Upper lobe of right lung (tissue), 1 donor: ENCODE measurements around the gene EFCAB3. TPM values are rescaled to one million over a fixed set of nuclear protein-coding genes. Genes with fewer than 3 reads are reported as not detected.

ENCODE experiments used
- ATAC-seq: fragments of 200-7000 bp; cut with Tn5 transposase; one replicate; pipeline ENCODE4 v1.9.1; 2020; ENCODE audit warnings: mild to moderate bottlenecking, moderate library complexity
- DNase-seq: peaks from one replicate; pipeline ENCODE4 v3.0.0-alpha.2; 2020
- H3K27ac ChIP-seq: fragments of 200-600 bp; one replicate; pipeline ENCODE4 v1.8.0; 2022
- H3K27me3 ChIP-seq: fragments of 200-600 bp; one replicate; pipeline ENCODE4 v1.8.0; 2022; ENCODE audit warnings: mild to moderate bottlenecking
- H3K36me3 ChIP-seq: fragments of 200-600 bp; one replicate; pipeline ENCODE4 v1.8.0; 2022
- H3K4me1 ChIP-seq: fragments of 200-600 bp; one replicate; pipeline ENCODE4 v1.8.0; 2022
- H3K4me3 ChIP-seq: fragments of 200-600 bp; one replicate; pipeline ENCODE4 v1.8.0; 2022; ENCODE audit warnings: mild to moderate bottlenecking
- H3K9me3 ChIP-seq: fragments of 200-600 bp; one replicate; pipeline ENCODE4 v1.8.0; 2022
- intact Hi-C: fragments of 100-400 bp; cut with DNase I; formaldehyde crosslinking; loops from one replicate; pipeline ENCODE4 v1.11.0; 2022
- long read RNA-seq: library from polyadenylated mRNA; unstranded; transcript quantifications from one replicate; pipeline ENCODE4 v2.0.0, GENCODE V29; 2021
- total RNA-seq: library from RNA; stranded (reverse); fragmentation: NEBNext Ultra II Directional; extraction: Animal tissue kit (Norgen Biotek cat#: 25700); gene quantifications from one replicate; pipeline ENCODE4 v1.2.1, GENCODE V29; 2021
- TF ChIP-seq, protein P1 (sequence below): fragments of 200-600 bp; IDR thresholded peaks from one replicate; pipeline ENCODE4 v1.8.0; 2022; ENCODE audit warnings: antibody characterized with exemption
- donor health status: DM: no; HTN: yes; CAD: no; lungs with severe emphysema.

Gene EFCAB3
- total RNA-seq, result not detected
- long read RNA-seq, result 0 reads

DNA sequence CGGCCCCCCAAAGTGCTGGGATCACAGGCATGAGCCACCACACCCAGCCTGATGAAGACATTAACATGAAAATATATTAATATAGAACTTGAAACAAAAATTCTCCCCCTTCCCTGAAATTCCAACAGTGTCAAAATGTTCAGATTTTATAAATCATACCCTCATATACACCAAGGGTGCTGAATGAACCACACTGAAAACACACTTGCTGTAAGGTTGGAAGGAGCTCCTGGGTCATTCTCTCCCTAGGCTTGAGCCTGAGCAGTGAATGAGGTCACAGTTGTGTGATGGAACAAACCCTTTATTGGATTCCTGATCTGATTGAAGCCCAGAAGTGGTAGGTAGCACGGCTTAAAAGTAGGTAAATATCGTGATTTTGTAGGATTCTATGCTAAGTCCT, at the start of gene EFCAB3:
Gene EFCAB3 (plus strand): TSS at position 301 of the 400 bp plus-strand sequence. CDS start 2,427 bp downstream, outside the sequence.
- ATAC-seq (no peak), DNase-seq (no peak)
- H3K4me3 ChIP-seq, result no peak within 1 kb of the TSS
- no peaks in the 10 kb centered on the region for H3K9me3 ChIP-seq
- TF ChIP-seq, protein P1, sequence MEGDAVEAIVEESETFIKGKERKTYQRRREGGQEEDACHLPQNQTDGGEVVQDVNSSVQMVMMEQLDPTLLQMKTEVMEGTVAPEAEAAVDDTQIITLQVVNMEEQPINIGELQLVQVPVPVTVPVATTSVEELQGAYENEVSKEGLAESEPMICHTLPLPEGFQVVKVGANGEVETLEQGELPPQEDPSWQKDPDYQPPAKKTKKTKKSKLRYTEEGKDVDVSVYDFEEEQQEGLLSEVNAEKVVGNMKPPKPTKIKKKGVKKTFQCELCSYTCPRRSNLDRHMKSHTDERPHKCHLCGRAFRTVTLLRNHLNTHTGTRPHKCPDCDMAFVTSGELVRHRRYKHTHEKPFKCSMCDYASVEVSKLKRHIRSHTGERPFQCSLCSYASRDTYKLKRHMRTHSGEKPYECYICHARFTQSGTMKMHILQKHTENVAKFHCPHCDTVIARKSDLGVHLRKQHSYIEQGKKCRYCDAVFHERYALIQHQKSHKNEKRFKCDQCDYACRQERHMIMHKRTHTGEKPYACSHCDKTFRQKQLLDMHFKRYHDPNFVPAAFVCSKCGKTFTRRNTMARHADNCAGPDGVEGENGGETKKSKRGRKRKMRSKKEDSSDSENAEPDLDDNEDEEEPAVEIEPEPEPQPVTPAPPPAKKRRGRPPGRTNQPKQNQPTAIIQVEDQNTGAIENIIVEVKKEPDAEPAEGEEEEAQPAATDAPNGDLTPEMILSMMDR, result no peak
- intact Hi-C loops, result no loop called here
- no peaks in the 10 kb centered on the region for H3K4me1 ChIP-seq
- no peak within 1 kb of the TSS for H3K27ac ChIP-seq
- peaks cover 10% of the 10 kb centered on the region for H3K27me3 ChIP-seq
- no peaks in the 10 kb centered on the region for H3K36me3 ChIP-seq

DNA sequence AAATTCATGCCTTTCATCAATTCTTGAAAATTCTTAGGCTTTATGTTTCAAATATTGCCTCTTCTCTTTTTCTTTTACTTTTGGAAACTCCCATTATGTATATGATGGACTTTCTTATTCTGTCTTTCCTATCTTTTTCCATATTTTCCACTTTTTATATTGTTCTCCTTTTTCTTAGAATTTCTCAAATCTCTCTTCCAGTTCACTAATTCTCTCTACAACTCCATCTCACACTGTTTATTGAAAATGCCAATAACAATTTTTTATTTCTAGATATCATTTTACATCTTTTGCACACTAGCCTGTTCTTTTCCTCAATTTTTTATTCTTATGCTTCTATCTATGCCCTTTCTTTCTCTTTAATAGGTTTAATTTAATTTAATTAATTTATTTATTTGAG, 43.8 kb upstream of the EFCAB3 start:
- no peak overlapping the region for H3K27ac ChIP-seq
- TF ChIP-seq, protein P1, result no peak
- H3K4me3 ChIP-seq, result no peak overlapping the region
- no peaks in the 10 kb centered on the region for H3K4me1 ChIP-seq
- no peak for DNase-seq
- no peaks in the 10 kb centered on the region for H3K36me3 ChIP-seq
- no peaks in the 10 kb centered on the region for H3K27me3 ChIP-seq
- intact Hi-C loops, result no loop called here
- H3K9me3 ChIP-seq, result peaks cover 15% of the 10 kb centered on the region
- ATAC-seq, result no peak

DNA sequence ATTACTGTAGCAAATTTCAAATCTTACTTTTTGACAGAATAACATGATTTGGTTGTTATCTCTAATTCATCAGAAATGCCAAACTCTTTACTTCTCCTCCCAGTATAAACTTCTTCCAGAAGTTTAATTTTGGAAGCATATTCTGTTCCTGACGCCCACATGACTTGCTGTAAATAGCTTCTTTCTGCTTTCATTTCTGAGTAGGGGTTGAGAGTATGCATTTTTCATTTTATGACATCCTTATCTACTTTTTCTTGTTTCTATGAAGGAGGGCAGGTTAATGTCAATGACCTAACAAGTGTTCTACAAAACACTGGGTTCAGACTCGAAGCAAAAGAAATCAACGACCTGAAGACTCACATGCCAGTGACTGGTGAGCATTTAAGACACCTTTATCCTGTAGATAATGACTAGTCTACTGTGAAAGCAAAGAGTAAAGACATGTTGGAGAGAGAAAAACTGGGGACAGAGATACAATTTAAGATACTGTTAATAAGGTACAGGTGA, 36.5 kb upstream of the EFCAB3 start:
- no peaks in the 10 kb centered on the region for H3K27me3 ChIP-seq
- ATAC-seq, result no peak
- H3K4me3 ChIP-seq, result no peak overlapping the region
- DNase-seq, result no peak
- no peaks in the 10 kb centered on the region for H3K4me1 ChIP-seq
- no peaks in the 10 kb centered on the region for H3K9me3 ChIP-seq
- H3K27ac ChIP-seq, result no peak overlapping the region
- intact Hi-C loops, result no loop called here
- H3K36me3 ChIP-seq, result no peaks in the 10 kb centered on the region
- TF ChIP-seq, protein P1, result no peak

DNA sequence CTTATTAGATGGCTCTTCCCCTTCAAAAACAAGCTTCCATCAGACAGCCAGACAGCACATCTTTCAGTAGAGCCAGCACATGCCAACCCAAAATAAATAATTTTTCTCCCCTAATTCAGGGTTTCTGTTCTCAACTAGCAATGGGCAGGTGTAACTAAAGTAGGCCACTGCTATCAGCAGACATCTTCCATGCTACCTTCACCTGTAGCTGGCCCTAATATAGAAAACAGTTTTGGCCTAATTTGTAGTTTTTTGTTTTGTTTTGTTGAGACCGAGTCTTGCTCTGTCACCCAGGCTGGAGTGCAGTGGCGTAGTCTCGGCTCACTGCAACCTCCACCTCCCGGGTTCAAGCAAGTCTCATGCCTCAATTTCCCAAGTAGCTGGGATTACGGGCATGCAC, 29.2 kb upstream of the EFCAB3 start:
- intact Hi-C loops, result no loop called here
- TF ChIP-seq, protein P1, result no peak
- no peak overlapping the region for H3K4me3 ChIP-seq

DNA sequence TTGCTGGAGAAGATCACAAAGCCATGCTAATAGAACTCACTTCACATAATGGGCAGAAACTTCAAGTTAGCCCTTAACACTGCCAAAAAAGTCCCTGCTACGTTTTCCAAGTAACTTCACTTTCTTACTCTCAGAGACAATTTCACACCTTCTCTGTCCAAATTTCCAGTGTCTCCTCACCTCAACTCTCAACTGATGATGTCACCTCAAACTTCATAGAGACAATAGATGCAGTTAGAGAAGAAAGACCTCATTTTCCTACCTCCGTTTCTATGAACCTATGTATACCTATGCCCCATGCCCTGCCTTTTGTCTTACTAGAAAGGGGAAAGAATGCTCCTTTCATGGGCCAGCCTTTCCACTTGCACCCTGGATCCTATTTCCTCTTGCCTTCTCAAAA, 14.2 kb upstream of the EFCAB3 start:
- no peaks in the 10 kb centered on the region for H3K4me1 ChIP-seq
- intact Hi-C loops, result no loop called here
- H3K9me3 ChIP-seq, result no peaks in the 10 kb centered on the region
- no peak overlapping the region for H3K4me3 ChIP-seq
- DNase-seq (no peak), ATAC-seq (no peak)
- H3K27me3 ChIP-seq, result peaks cover 5% of the 10 kb centered on the region
- no peaks in the 10 kb centered on the region for H3K36me3 ChIP-seq
- no peak overlapping the region for H3K27ac ChIP-seq
- TF ChIP-seq, protein P1, result no peak

More for the DNA sequence above, 29.2 kb upstream of the EFCAB3 start:
- Histone ChIP-seq H3K9me3 (no peaks in the 10 kb centered on the region), H3K4me1 (no peaks in the 10 kb centered on the region), H3K36me3 (no peaks in the 10 kb centered on the region), H3K27me3 (no peaks in the 10 kb centered on the region), H3K27ac (no peak overlapping the region)
- ATAC-seq (no peak), DNase-seq (no peak)

DNA sequence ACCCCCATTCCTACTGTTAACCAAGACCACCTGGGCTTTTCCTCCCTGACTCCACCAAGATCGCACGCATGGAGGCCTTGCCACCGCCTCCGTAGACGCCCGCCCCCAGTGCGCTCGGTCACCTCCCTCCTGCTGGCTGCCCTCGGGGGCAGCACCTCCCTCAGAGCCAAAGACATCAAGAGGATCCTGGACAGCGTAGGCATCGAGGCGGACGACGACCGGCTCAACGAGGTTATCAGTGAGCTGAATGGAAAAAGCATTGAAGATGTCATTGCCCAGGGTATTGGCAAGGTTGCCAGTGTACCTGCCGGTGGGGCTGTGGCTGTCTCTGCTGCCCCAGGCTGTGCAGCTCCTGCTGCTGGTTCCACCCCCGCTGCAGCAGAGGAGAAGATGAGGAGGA, 1.2 kb downstream of the EFCAB3 start:
- Histone ChIP-seq H3K4me3 (no peak overlapping the region), H3K36me3 (no peaks in the 10 kb centered on the region), H3K4me1 (no peaks in the 10 kb centered on the region), H3K27me3 (peaks cover 3% of the 10 kb centered on the region), H3K27ac (no peak overlapping the region), H3K9me3 (no peaks in the 10 kb centered on the region)
- ATAC-seq (no peak), DNase-seq (no peak)
- TF ChIP-seq, protein P1, result no peak
- intact Hi-C loops, result no loop called here
